ENCODE results near the gene TSPAN6. TPM values are rescaled to one million over a fixed set of nuclear protein-coding genes. Genes with fewer than 3 reads are reported as not detected.

Gene TSPAN6
- total RNA-seq, 1 donor from 2014 or later = 12.6 TPM

DNA sequence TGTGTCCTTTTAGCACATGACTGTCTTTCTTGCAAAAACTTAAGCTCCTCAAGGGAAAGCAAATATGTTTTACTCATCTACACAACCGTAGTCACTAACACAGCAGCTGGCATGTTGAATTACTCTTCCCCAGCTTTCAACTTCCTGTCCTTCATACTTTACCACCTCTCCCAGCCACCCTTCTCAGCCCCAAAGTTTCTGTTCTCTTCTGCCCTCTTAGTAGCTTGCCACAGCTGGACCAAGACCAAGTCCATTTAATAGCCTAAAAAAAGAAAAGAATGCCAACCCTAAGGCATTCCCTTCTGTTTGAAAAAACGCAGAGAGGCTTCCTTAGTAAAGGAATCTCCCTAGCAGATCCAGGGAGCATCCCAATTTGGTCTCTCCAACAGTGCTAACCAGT lies 44.1 kb upstream of the TSPAN6 start:
- H3K4me3 ChIP-seq = no peak overlapping the region
- TF ChIP-seq, protein P1, sequence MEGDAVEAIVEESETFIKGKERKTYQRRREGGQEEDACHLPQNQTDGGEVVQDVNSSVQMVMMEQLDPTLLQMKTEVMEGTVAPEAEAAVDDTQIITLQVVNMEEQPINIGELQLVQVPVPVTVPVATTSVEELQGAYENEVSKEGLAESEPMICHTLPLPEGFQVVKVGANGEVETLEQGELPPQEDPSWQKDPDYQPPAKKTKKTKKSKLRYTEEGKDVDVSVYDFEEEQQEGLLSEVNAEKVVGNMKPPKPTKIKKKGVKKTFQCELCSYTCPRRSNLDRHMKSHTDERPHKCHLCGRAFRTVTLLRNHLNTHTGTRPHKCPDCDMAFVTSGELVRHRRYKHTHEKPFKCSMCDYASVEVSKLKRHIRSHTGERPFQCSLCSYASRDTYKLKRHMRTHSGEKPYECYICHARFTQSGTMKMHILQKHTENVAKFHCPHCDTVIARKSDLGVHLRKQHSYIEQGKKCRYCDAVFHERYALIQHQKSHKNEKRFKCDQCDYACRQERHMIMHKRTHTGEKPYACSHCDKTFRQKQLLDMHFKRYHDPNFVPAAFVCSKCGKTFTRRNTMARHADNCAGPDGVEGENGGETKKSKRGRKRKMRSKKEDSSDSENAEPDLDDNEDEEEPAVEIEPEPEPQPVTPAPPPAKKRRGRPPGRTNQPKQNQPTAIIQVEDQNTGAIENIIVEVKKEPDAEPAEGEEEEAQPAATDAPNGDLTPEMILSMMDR (IDR thresholded peaks at IDR 0.05) = no peak
- intact Hi-C loops (cut with DNase I) = no loop called here

GRCh38 chrX:100677611-100678181 lies 41.1 kb upstream of the TSPAN6 start:
- no peaks in the 10 kb centered on the region for H3K27me3 ChIP-seq (ENCODE audit: low read depth)
- TF ChIP-seq, protein P1 (IDR thresholded peaks at IDR 0.05) = no peak
- no peaks in the 10 kb centered on the region for H3K9me3 ChIP-seq
- peaks cover 9% of the 10 kb centered on the region for H3K4me1 ChIP-seq
- H3K36me3 ChIP-seq = no peaks in the 10 kb centered on the region
- DNase-seq = no peak
- H3K27ac ChIP-seq = no peak overlapping the region
- intact Hi-C loops (cut with DNase I) = no loop called here
- no peak for ATAC-seq
- H3K4me3 ChIP-seq = no peak overlapping the region

More for the DNA sequence above, 44.1 kb upstream of the TSPAN6 start:
- Histone ChIP-seq H3K27ac (no peak overlapping the region), H3K4me1 (no peaks in the 10 kb centered on the region), H3K9me3 (no peaks in the 10 kb centered on the region), H3K27me3 (ENCODE audit: low read depth) (no peaks in the 10 kb centered on the region), H3K36me3 (no peaks in the 10 kb centered on the region)
- no peak for DNase-seq
- no peak for ATAC-seq

GRCh38 chrX:100674705-100675104 lies 38.1 kb upstream of the TSPAN6 start:
- Histone ChIP-seq H3K36me3 (no peaks in the 10 kb centered on the region), H3K9me3 (no peaks in the 10 kb centered on the region), H3K4me1 (peaks cover 9% of the 10 kb centered on the region), H3K27me3 (ENCODE audit: low read depth) (no peaks in the 10 kb centered on the region), H3K4me3 (no peak overlapping the region), H3K27ac (no peak overlapping the region)
- TF ChIP-seq, protein P1 (IDR thresholded peaks at IDR 0.05) = no peak
- intact Hi-C loops (cut with DNase I) = no loop called here
- DNase-seq = no peak
- peak in 1 of 2 donors; percentile 46 for ATAC-seq

GRCh38 chrX:100673397-100673953 lies 36.9 kb upstream of the TSPAN6 start:
- intact Hi-C loops (cut with DNase I) = no loop called here
- H3K4me3 ChIP-seq = no peak overlapping the region
- no peak overlapping the region for H3K27ac ChIP-seq
- no peaks in the 10 kb centered on the region for H3K9me3 ChIP-seq
- ATAC-seq (no peak), DNase-seq (no peak)
- peaks cover 9% of the 10 kb centered on the region for H3K4me1 ChIP-seq
- H3K36me3 ChIP-seq = no peaks in the 10 kb centered on the region
- H3K27me3 ChIP-seq (ENCODE audit: low read depth) = no peaks in the 10 kb centered on the region
- TF ChIP-seq, protein P1 (IDR thresholded peaks at IDR 0.05) = no peak

- intact Hi-C loops (cut with DNase I) = no loop called here
- TF ChIP-seq, protein P1 (IDR thresholded peaks at IDR 0.05) = no peak
Measured at GRCh38 chrX:100672966-100673365, 36.4 kb upstream of the TSPAN6 start.

More at GRCh38 chrX:100672966-100673365, 36.4 kb upstream of the TSPAN6 start:
- H3K4me3 ChIP-seq = no peak overlapping the region
- H3K36me3 ChIP-seq = no peaks in the 10 kb centered on the region
- peaks cover 9% of the 10 kb centered on the region for H3K4me1 ChIP-seq
- H3K27me3 ChIP-seq (ENCODE audit: low read depth) = no peaks in the 10 kb centered on the region
- no peak for DNase-seq
- no peak overlapping the region for H3K27ac ChIP-seq
- H3K9me3 ChIP-seq = no peaks in the 10 kb centered on the region
- no peak for ATAC-seq
